NCI-H2227 (cell line): ENCODE measurements around the gene RDH14.

Experiments used
- DNase-seq: peaks from one replicate; lab custom pipeline; 2025; ENCODE audit not compliant: unreplicated experiment; lab: John Stamatoyannopoulos, UW

Gene RDH14

GRCh38 chr2:18566145-18566769 lies 5.8 kb upstream of the RDH14 start:
- DNase-seq: no peak

- no peak for DNase-seq
Observed at GRCh38 chr2:18560797-18561085, 288 bp upstream of the RDH14 start.

GRCh38 chr2:18559531-18560030 lies 872 bp downstream of the RDH14 start:
- DNase-seq: no peak

- DNase-seq: peak; percentile 26
Observed at GRCh38 chr2:18558458-18558857, 2.0 kb downstream of the RDH14 start.

- DNase-seq: no peak
Observed at GRCh38 chr2:18557121-18557520, 3.3 kb downstream of the RDH14 start.

GRCh38 chr2:18552351-18553077 lies 7.9 kb downstream of the RDH14 start:
- no peak for DNase-seq

GRCh38 chr2:18551623-18552022 lies 8.8 kb downstream of the RDH14 start:
- no peak for DNase-seq

- DNase-seq: no peak
Observed at GRCh38 chr2:18551169-18551568, 9.3 kb downstream of the RDH14 start.

GRCh38 chr2:18550433-18550832 lies 10.0 kb downstream of the RDH14 start:
- DNase-seq: no peak

GRCh38 chr2:18549083-18549482 lies 11.4 kb downstream of the RDH14 start:
- no peak for DNase-seq

GRCh38 chr2:18548621-18549020 lies 11.8 kb downstream of the RDH14 start:
- DNase-seq: no peak

GRCh38 chr2:18546567-18546966 lies 13.9 kb downstream of the RDH14 start:
- no peak for DNase-seq

GRCh38 chr2:18545384-18545783 lies 15.1 kb downstream of the RDH14 start:
- no peak for DNase-seq

GRCh38 chr2:18544171-18544570 lies 16.3 kb downstream of the RDH14 start:
- no peak for DNase-seq

GRCh38 chr2:18540872-18541271 lies 19.6 kb downstream of the RDH14 start:
- DNase-seq: no peak

- DNase-seq: no peak
Observed at GRCh38 chr2:18536697-18537096, 23.8 kb downstream of the RDH14 start.

- peak; percentile 39 for DNase-seq
Observed at GRCh38 chr2:18536100-18536499, 24.4 kb downstream of the RDH14 start.

GRCh38 chr2:18531194-18531593 lies 29.3 kb downstream of the RDH14 start:
- DNase-seq: no peak

GRCh38 chr2:18527822-18528221 lies 32.6 kb downstream of the RDH14 start:
- no peak for DNase-seq

GRCh38 chr2:18527326-18527725 lies 33.1 kb downstream of the RDH14 start:
- DNase-seq: no peak

- no peak for DNase-seq
Observed at GRCh38 chr2:18526429-18526828, 34.0 kb downstream of the RDH14 start.

- no peak for DNase-seq
Observed at GRCh38 chr2:18525852-18526251, 34.6 kb downstream of the RDH14 start.

GRCh38 chr2:18525236-18525635 lies 35.2 kb downstream of the RDH14 start:
- no peak for DNase-seq
